GM12878 (cell line): ENCODE data around the gene ERVH48-1. TPM values are rescaled to one million over a fixed set of nuclear protein-coding genes. Genes with fewer than 3 reads are reported as not detected.

Experiments
- ATAC-seq: fragments of 200-7000 bp; cut with Tn5 transposase; 3 replicates; pipeline ENCODE4 v1.9.1; 2020; ENCODE audit warnings: mild to moderate bottlenecking, moderate library complexity
- BruUV-seq: library from RNA; stranded (reverse); fragments of 400-500 nt; replicated peaks from 2 replicates; lab custom pipeline; 2021; lab: Mats Ljungman, UMichigan
- CTCF ChIA-PET: fragments of 300-600 bp; sonication (Branson Sonifier 250); formaldehyde crosslinking; extraction: SDS; loops from one replicate; lab custom pipeline; 2021; ENCODE audit warnings: inconsistent platforms; lab: Yijun Ruan, JAX
- POLR2A ChIA-PET: fragments of 350-600 bp; formaldehyde crosslinking; extraction: SDS; loops from one replicate; lab custom pipeline; 2021; ENCODE audit warnings: inconsistent platforms; lab: Charles Lee
- RAD21 ChIA-PET: fragments of 300-600 bp; sonication (Branson Sonifier 250); formaldehyde crosslinking; loops from one replicate; lab custom pipeline; 2023; ENCODE audit warnings: antibody characterized with exemption; ENCODE audit not compliant: unreplicated experiment; lab: Charles Lee
- SMC1A ChIA-PET: fragments of 300-600 bp; sonication (Branson Sonifier 250); formaldehyde crosslinking; loops from one replicate; lab custom pipeline; 2023; ENCODE audit not compliant: unreplicated experiment, uncharacterized antibody; lab: Charles Lee
- DNase-seq: peaks from one replicate; pipeline ENCODE4 v3.0.0-alpha.2; 2011; ENCODE audit warnings: low read depth, low spot score
- FAIRE-seq: peaks from 3 replicates; lab custom pipeline; 2011; peaks lifted over from hg19 to GRCh38; lab: Jason Lieb, UNC
- H2AFZ ChIP-seq: 2 replicates; pipeline ENCODE4 v1.6.0; 2011; ENCODE audit warnings: low read depth, low read length, control low read depth; ENCODE audit not compliant: control insufficient read depth
- H3K27ac ChIP-seq: 2 replicates; pipeline ENCODE4 v1.5.1; 2011; ENCODE audit warnings: control low read depth; ENCODE audit not compliant: control insufficient read depth, insufficient read depth
- H3K27me3 ChIP-seq, 2 experiments: replicated peaks in 1 of 2; 2 replicates each; pipeline versions ENCODE4 v1.6.0 to v1.6.1; 2011; ENCODE audit warnings: low read length in 1 of 2; ENCODE audit not compliant: control insufficient read depth in 2 of 2, insufficient read depth in 2 of 2
- H3K36me3 ChIP-seq, 2 experiments: 2 replicates each; pipeline ENCODE4 v1.5.1; 2011; ENCODE audit warnings: low read length in 1 of 2; ENCODE audit not compliant: control insufficient read depth in 2 of 2, insufficient read depth in 2 of 2
- H3K4me1 ChIP-seq: 2 replicates; pipeline ENCODE4 v1.6.1; 2011; ENCODE audit warnings: mild to moderate bottlenecking, low read length, moderate library complexity, mixed read lengths; ENCODE audit not compliant: control insufficient read depth, insufficient read depth
- H3K4me2 ChIP-seq: 2 replicates; pipeline ENCODE4 v1.6.0; 2011; ENCODE audit warnings: control low read depth; ENCODE audit not compliant: control insufficient read depth, insufficient read depth
- H3K4me3 ChIP-seq: fragments of 200-600 bp; sonication (generic); 2 replicates; pipeline ENCODE4 v1.5.1; 2016
- H3K79me2 ChIP-seq: 2 replicates; pipeline ENCODE4 v1.6.0; 2011; ENCODE audit warnings: low read length; ENCODE audit not compliant: control insufficient read depth, insufficient read depth
- H3K9ac ChIP-seq: 2 replicates; pipeline ENCODE4 v1.8.0; 2011; ENCODE audit warnings: low read length, control low read depth, mixed read lengths; ENCODE audit not compliant: control insufficient read depth, insufficient read depth
- H3K9me3 ChIP-seq: replicated peaks from 3 replicates; pipeline ENCODE4 v1.5.1; 2011; ENCODE audit warnings: mild to moderate bottlenecking, low read length; ENCODE audit not compliant: control insufficient read depth, insufficient read depth
- H4K20me1 ChIP-seq: 2 replicates; pipeline ENCODE4 v1.6.0; 2011; ENCODE audit not compliant: control insufficient read depth, insufficient read depth
- BMI1 ChIP-seq: fragments of 450-650 bp; IDR thresholded peaks from 2 replicates; pipeline ENCODE4 v1.6.1; 2016; ENCODE audit warnings: mild to moderate bottlenecking, moderate library complexity, borderline replicate concordance
- BRCA1 ChIP-seq: IDR thresholded peaks from 2 replicates; pipeline ENCODE4 v1.6.1; 2011; ENCODE audit warnings: low read depth, low read length, improper control_type of control experiment
- FOXK2 ChIP-seq: fragments of 450-650 bp; IDR thresholded peaks from 2 replicates; pipeline ENCODE4 v1.6.1; 2017; ENCODE audit warnings: mild to moderate bottlenecking, moderate library complexity
- HCFC1 ChIP-seq: fragments of 150-350 bp; IDR thresholded peaks from 2 replicates; pipeline ENCODE4 v1.6.1; 2014; ENCODE audit warnings: low read length
- IKZF1 ChIP-seq: fragments of 450-650 bp; conservative IDR thresholded peaks from 2 replicates; pipeline ENCODE4 v1.6.1; 2017; ENCODE audit warnings: antibody characterized with exemption, mild to moderate bottlenecking
- IKZF2 ChIP-seq, 2 experiments: fragments of 450-650 bp; IDR thresholded peaks; 2 replicates each; pipeline ENCODE4 v1.6.1; 2017; ENCODE audit warnings: mild to moderate bottlenecking in 2 of 2, moderate library complexity in 2 of 2
- MYC ChIP-seq: IDR thresholded peaks from 2 replicates; pipeline ENCODE4 v1.6.1; 2011; ENCODE audit warnings: mild to moderate bottlenecking, low read length, moderate library complexity, inconsistent platforms; ENCODE audit not compliant: insufficient read depth, insufficient replicate concordance, insufficient read length, severe bottlenecking
- PBX3 ChIP-seq: IDR thresholded peaks from 2 replicates; pipeline ENCODE4 v1.6.1; 2011; ENCODE audit warnings: mild to moderate bottlenecking, low read depth, low read length, moderate library complexity; ENCODE audit not compliant: insufficient replicate concordance
- RUNX3 ChIP-seq: IDR thresholded peaks from 2 replicates; pipeline ENCODE4 v1.6.1; 2012; ENCODE audit warnings: low read length, inconsistent platforms
- SMARCA5 ChIP-seq: fragments of 450-650 bp; IDR thresholded peaks from 2 replicates; pipeline ENCODE4 v1.6.1; 2017; ENCODE audit warnings: mild to moderate bottlenecking
- ZNF384 ChIP-seq: IDR thresholded peaks from 2 replicates; pipeline ENCODE4 v1.6.1; 2012; ENCODE audit warnings: low read depth, mild to moderate bottlenecking, low read length, improper control_type of control experiment, borderline replicate concordance
- WGBS: methylation state at CpG from one replicate; pipeline ENCODE4 v1.1.6; 2016; ENCODE audit warnings: low lambda C conversion rate; ENCODE audit not compliant: insufficient replicate concordance, insufficient coverage; ENCODE audit errors: missing lambda C conversion rate; 5-methylcytosine and 5-hydroxymethylcytosine counted together
- in situ Hi-C: fragments of 300-500 bp; cut with MboI; formaldehyde crosslinking; loops from 9 replicates; pipeline ENCODE4 v1.14.3; 2018; ENCODE audit warnings: mixed read lengths
- intact Hi-C: fragments of 100-400 bp; cut with micrococcal nuclease; formaldehyde crosslinking; loops from one replicate; pipeline ENCODE4 v1.14.2; 2022; ENCODE audit not compliant: unreplicated experiment
- polyA plus RNA-seq, 11 experiments: library from polyadenylated mRNA; depleted of rRNA in 4 of 11; unstranded in 6 of 11; stranded (reverse) in 5 of 11; fragments of >200 nt; fragmentation: Nextera tagmentation in 4 of 11; fragmentation: Illumina TruSeq in 1 of 11; extraction: Ambion mirVana in 4 of 11; extraction: Trizol in 1 of 11; gene quantifications; 1 replicate in 1 of 11; 2 replicates in 10 of 11; pipeline versions ENCODE4 v1.2.1 to v1.2.3, GENCODE V29; 2011 to 2016; ENCODE audit warnings: inconsistent platforms in 2 of 11, missing spikeins in 2 of 11, low read depth in 1 of 11
- total RNA-seq, 4 experiments: library from RNA; depleted of rRNA in 3 of 4; stranded (reverse); fragments of >200 nt in 3 of 4; fragmentation: Illumina TruSeq in 1 of 4; extraction: Trizol in 1 of 4; gene quantifications; 2 replicates each; pipeline versions ENCODE4 v1.2.1 to v1.2.3, GENCODE V29; 2013 to 2021

The ERVH48-1 gene
- total and polyA plus RNA-seq, 10 of the 15 experiments (the other 5 are each of a cell fraction or from before 2014, with no cell fraction given) = 0.03 to 0.30 (median 0.13) TPM; not detected in 7

- Histone ChIP-seq H3K36me3 (no peaks in the 10 kb centered on the region; a peak in 1 of 4 replicates), H2AFZ (no peak overlapping the region), H3K9me3 (no peaks in the 10 kb centered on the region), H3K4me3 (no peak overlapping the region), H3K79me2 (no peaks in the 10 kb centered on the region), H3K27ac (no peak overlapping the region), H3K9ac (no peak overlapping the region), H3K27me3 (no peaks in the 10 kb centered on the region), H3K4me1 (no peaks in the 10 kb centered on the region), H4K20me1 (no peaks in the 10 kb centered on the region), H3K4me2 (no peak overlapping the region)
- intact Hi-C loops (no loop called here), in situ Hi-C loops (no loop called here)
- no TSS peak for BruUV-seq
- no peak for TF ChIP-seq FOXK2
- TF ChIP-seq HCFC1 = no peak
- no peak for TF ChIP-seq BRCA1
- no peak for TF ChIP-seq MYC
- no peak for TF ChIP-seq PBX3
- TF ChIP-seq BMI1 = no peak
- TF ChIP-seq RUNX3 = no peak
- no peak for TF ChIP-seq ZNF384
- no peak for TF ChIP-seq IKZF1
- TF ChIP-seq IKZF2 (IDR thresholded peaks at IDR 0.05) = no peak
- TF ChIP-seq SMARCA5 = no peak
- RAD21 ChIA-PET = no interaction called here
- SMC1A ChIA-PET = no interaction called here
- DNase-seq (no peak), FAIRE-seq (no peak), ATAC-seq (no peak)
- POLR2A ChIA-PET = no interaction called here
- WGBS = 87% methylated on average over 6 of the region's 6 CpGs
- CTCF ChIA-PET = no interaction called here
Observed at GRCh38 chr21:42918291-42918690, 7.1 kb downstream of the ERVH48-1 start.
